Muscle layer of colon (tissue), 2 donors: Measurements from ENCODE around the gene AOPEP.

Source experiments
- H3K27ac ChIP-seq: one replicate; pipeline ENCODE4 v1.7.0; 2013; ENCODE audit warnings: low read depth, mild to moderate bottlenecking, low read length, moderate library complexity
- H3K27me3 ChIP-seq, 2 donors: one replicate each; pipeline ENCODE4 v1.7.0; 2013; ENCODE audit warnings: low read length in 2 of 2, mild to moderate bottlenecking in 2 of 2; ENCODE audit not compliant: insufficient read depth in 2 of 2, control insufficient read depth in 1 of 2
- H3K36me3 ChIP-seq: one replicate; pipeline ENCODE4 v1.7.0; 2013; ENCODE audit warnings: mild to moderate bottlenecking, low read length; ENCODE audit not compliant: insufficient read depth
- H3K4me1 ChIP-seq: one replicate; pipeline ENCODE4 v1.7.0; 2013; ENCODE audit warnings: mild to moderate bottlenecking, low read length; ENCODE audit not compliant: insufficient read depth
- H3K4me3 ChIP-seq, 2 donors: one replicate each; pipeline ENCODE4 v1.7.0; 2013; ENCODE audit warnings: low read length in 2 of 2, low read depth in 1 of 2, mild to moderate bottlenecking in 1 of 2, moderate library complexity in 1 of 2
- H3K9ac ChIP-seq: one replicate; pipeline ENCODE4 v1.7.0; 2013; ENCODE audit warnings: low read length
- H3K9me3 ChIP-seq: one replicate; pipeline ENCODE4 v1.7.0; 2013; ENCODE audit warnings: mild to moderate bottlenecking, low read length
- donor health status: abdominal sarcoma.
- donor health status: Adenocarcinoma of cecum.

AOPEP gene

GRCh38 chr9:95027914-95028852 is 301.7 kb downstream of the AOPEP start:
- no peaks in the 10 kb centered on the region for H3K27me3 ChIP-seq
- peaks cover 96% of the 10 kb centered on the region for H3K4me1 ChIP-seq
- no peaks in the 10 kb centered on the region for H3K9me3 ChIP-seq
- H3K36me3 ChIP-seq, result peaks cover 23% of the 10 kb centered on the region
- H3K27ac ChIP-seq, result peak overlapping the region; percentile 69
- H3K4me3 ChIP-seq, result no peak overlapping the region
- peak overlapping the region; percentile 10 for H3K9ac ChIP-seq

DNA sequence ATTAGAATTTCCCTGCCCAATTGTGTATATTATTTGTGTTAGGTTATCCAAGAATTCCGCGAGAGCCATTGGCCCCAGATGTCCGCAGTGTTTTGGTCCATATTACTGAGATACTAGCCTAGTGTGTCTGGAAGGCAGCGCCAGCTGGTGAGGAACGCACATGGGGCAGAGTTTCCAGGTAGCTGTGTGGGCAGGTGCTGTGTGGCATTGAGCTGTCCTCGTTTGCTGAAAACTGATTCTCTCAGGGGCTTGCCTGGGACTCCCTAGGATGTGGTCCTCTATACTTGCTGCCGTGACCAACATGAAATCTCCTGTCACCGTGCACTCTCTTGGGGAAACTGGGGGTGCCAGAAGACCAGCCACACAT is 302.3 kb downstream of the AOPEP start:
- Histone ChIP-seq H3K27ac (peak overlapping the region; percentile 69), H3K36me3 (peaks cover 23% of the 10 kb centered on the region), H3K4me3 (no peak overlapping the region), H3K9me3 (no peaks in the 10 kb centered on the region), H3K4me1 (peaks cover 94% of the 10 kb centered on the region), H3K9ac (peak overlapping the region; percentile 10), H3K27me3 (no peaks in the 10 kb centered on the region)

- Histone ChIP-seq H3K4me3 (no peak overlapping the region), H3K9ac (peak overlapping the region; percentile 10), H3K27me3 (no peaks in the 10 kb centered on the region), H3K27ac (peak overlapping the region; percentile 69), H3K9me3 (no peaks in the 10 kb centered on the region), H3K4me1 (peaks cover 94% of the 10 kb centered on the region), H3K36me3 (peaks cover 23% of the 10 kb centered on the region)
Observed at GRCh38 chr9:95029288-95029687, 302.8 kb downstream of the AOPEP start.

DNA sequence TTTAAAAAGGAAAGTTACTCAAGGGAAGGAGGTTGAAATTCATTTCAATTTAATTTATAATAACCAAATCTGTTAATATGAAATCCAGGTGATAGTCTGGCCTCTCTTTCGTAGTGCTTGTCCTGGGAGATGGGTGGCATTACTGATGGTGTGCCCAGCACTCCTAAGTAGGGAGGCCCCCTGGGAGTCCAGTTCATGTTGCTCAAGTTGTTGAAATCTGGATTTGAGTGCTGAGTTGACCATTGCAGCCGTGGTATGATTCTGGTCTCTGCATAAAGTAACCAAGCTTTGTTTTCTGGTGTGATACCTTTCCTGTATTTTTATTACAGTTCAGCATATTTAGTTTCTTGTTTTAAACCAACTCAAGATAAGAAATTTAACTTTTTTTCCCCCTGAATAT is 303.2 kb downstream of the AOPEP start:
- Histone ChIP-seq H3K4me1 (peaks cover 93% of the 10 kb centered on the region), H3K27me3 (no peaks in the 10 kb centered on the region), H3K9ac (no peak overlapping the region), H3K27ac (peak overlapping the region; percentile 69), H3K9me3 (no peaks in the 10 kb centered on the region), H3K4me3 (no peak overlapping the region), H3K36me3 (peaks cover 23% of the 10 kb centered on the region)

DNA sequence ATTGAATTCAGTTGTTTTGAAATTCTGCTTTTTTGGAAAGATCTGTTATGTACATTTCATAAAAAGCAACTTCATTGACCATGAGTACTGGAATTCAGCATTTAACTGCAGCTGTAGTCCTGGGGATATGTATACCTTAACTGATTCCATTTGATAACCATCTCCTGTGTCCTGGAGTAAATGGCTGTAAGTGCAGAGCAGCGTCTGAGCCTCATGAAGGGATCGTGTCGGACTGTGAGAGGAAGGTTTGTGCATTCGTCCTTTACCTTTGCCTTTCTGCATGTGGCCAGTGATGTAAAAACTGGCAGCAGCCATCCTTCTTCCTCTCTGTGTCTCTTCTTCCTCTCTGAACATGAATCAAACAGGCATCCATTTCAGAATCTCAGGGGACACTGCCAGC is 303.8 kb downstream of the AOPEP start:
- H3K4me1 ChIP-seq, result peaks cover 87% of the 10 kb centered on the region
- H3K4me3 ChIP-seq, result no peak overlapping the region
- H3K27ac ChIP-seq, result peak overlapping the region; percentile 69
- H3K36me3 ChIP-seq, result peaks cover 23% of the 10 kb centered on the region
- H3K9ac ChIP-seq, result peak overlapping the region; percentile 17
- H3K9me3 ChIP-seq, result no peaks in the 10 kb centered on the region
- H3K27me3 ChIP-seq, result no peaks in the 10 kb centered on the region

- no peaks in the 10 kb centered on the region for H3K27me3 ChIP-seq
- no peaks in the 10 kb centered on the region for H3K9me3 ChIP-seq
- no peak overlapping the region for H3K4me3 ChIP-seq
- H3K4me1 ChIP-seq, result peaks cover 83% of the 10 kb centered on the region
- peak overlapping the region; percentile 69 for H3K27ac ChIP-seq
- H3K36me3 ChIP-seq, result peaks cover 23% of the 10 kb centered on the region
- H3K9ac ChIP-seq, result peak overlapping the region; percentile 17
Observed at GRCh38 chr9:95030920-95031642, 304.6 kb downstream of the AOPEP start.

- peaks cover 23% of the 10 kb centered on the region for H3K36me3 ChIP-seq
- H3K27me3 ChIP-seq, result no peaks in the 10 kb centered on the region
- H3K4me1 ChIP-seq, result peaks cover 85% of the 10 kb centered on the region
- no peaks in the 10 kb centered on the region for H3K9me3 ChIP-seq
- H3K9ac ChIP-seq, result peak overlapping the region; percentile 7
- no peak overlapping the region for H3K4me3 ChIP-seq
- H3K27ac ChIP-seq, result peak overlapping the region; percentile 69
Observed at GRCh38 chr9:95031711-95032461, 305.4 kb downstream of the AOPEP start.

- Histone ChIP-seq H3K9ac (peak overlapping the region; percentile 5), H3K9me3 (no peaks in the 10 kb centered on the region), H3K4me1 (peaks cover 88% of the 10 kb centered on the region), H3K27ac (no peak overlapping the region), H3K36me3 (peaks cover 22% of the 10 kb centered on the region), H3K4me3 (no peak overlapping the region), H3K27me3 (no peaks in the 10 kb centered on the region)
Observed at GRCh38 chr9:95032580-95033341, 306.3 kb downstream of the AOPEP start.

DNA sequence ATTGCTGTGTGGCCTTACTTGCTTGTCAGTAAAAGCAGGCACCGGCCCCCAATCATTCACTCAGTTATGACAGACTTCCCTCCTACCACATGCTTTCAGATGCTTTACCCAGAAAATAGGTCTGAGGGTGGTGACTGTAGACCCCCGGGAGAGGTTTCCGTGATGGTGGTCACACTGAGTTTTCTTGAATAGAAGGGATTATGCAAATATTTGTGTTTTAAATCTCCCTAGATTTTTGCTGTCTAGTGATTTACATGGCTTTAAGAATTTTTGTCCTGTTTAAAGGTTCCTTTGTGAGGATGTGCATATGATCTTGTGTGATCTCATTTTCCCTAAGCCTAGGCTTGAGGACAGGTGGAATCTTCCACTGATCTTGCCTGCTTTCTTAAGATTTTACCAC is 309.3 kb downstream of the AOPEP start:
- peaks cover 86% of the 10 kb centered on the region for H3K4me1 ChIP-seq
- no peak overlapping the region for H3K4me3 ChIP-seq
- no peaks in the 10 kb centered on the region for H3K27me3 ChIP-seq
- H3K27ac ChIP-seq, result no peak overlapping the region
- H3K36me3 ChIP-seq, result no peaks in the 10 kb centered on the region
- H3K9me3 ChIP-seq, result no peaks in the 10 kb centered on the region
- no peak overlapping the region for H3K9ac ChIP-seq

DNA sequence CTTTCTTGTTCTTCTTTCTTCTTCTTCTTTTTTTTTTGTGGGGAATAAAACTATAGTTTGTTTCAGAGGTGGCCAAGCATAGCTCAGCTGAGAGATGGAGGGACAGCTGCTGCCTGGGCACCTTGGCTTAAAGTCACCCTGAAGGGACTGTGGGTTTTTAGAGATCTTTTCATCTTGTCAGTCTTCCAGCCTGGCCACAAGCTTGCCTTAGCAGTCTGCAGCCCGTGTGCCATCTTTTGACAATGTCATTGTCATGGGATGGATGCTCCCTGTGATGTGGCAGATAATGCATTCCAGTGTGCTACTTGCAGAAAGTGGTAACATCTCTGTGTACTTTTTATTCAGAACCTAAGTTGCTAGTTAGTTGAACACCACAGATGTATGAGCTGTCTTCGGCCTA is 310.2 kb downstream of the AOPEP start:
- no peak overlapping the region for H3K4me3 ChIP-seq
- H3K9ac ChIP-seq, result no peak overlapping the region
- H3K4me1 ChIP-seq, result peaks cover 86% of the 10 kb centered on the region
- no peaks in the 10 kb centered on the region for H3K9me3 ChIP-seq
- H3K27ac ChIP-seq, result no peak overlapping the region
- no peaks in the 10 kb centered on the region for H3K27me3 ChIP-seq
- H3K36me3 ChIP-seq, result no peaks in the 10 kb centered on the region
